GM10266 (cell line): ENCODE data around the gene HELZ2.

Experiments
- DNase-seq: peaks from one replicate; pipeline ENCODE4 v3.0.0; 2012; ENCODE audit errors: extremely low spot score
- CTCF ChIP-seq: IDR thresholded peaks from 2 replicates; pipeline ENCODE4 v1.5.1; 2012; ENCODE audit warnings: mild to moderate bottlenecking, low read depth; ENCODE audit not compliant: control insufficient read depth, insufficient read depth; ENCODE audit errors: missing control alignments

Gene HELZ2

GRCh38 chr20:63532449-63532971 is 41.5 kb downstream of the HELZ2 start:
- DNase-seq, result no peak
- no peak for TF ChIP-seq CTCF

- no peak for TF ChIP-seq CTCF
- no peak for DNase-seq
Observed at GRCh38 chr20:63531686-63532448, 42.2 kb downstream of the HELZ2 start.

GRCh38 chr20:63530788-63531160 is 43.3 kb downstream of the HELZ2 start:
- TF ChIP-seq CTCF, result no peak
- no peak for DNase-seq

GRCh38 chr20:63529861-63530787 is 43.9 kb downstream of the HELZ2 start:
- no peak for DNase-seq
- TF ChIP-seq CTCF, result no peak

GRCh38 chr20:63529180-63529860 is 44.7 kb downstream of the HELZ2 start:
- no peak for TF ChIP-seq CTCF
- no peak for DNase-seq

GRCh38 chr20:63527184-63527583 is 46.9 kb downstream of the HELZ2 start:
- no peak for TF ChIP-seq CTCF
- DNase-seq, result no peak
